Vagina (tissue), 2 donors: ENCODE measurements around the gene IL1F10.

ENCODE experiments used
- POLR2A ChIP-seq, 2 donors: fragments of 450-650 bp; IDR thresholded peaks; one replicate each; pipeline ENCODE4 v1.6.1; 2017; ENCODE audit warnings: antibody characterized with exemption in 2 of 2, mild to moderate bottlenecking in 2 of 2, moderate library complexity in 2 of 2
- POLR2AphosphoS5 ChIP-seq, 2 donors: sonication (generic); formaldehyde crosslinking; IDR thresholded peaks; one replicate each; pipeline ENCODE4 v1.9.0; 2017; ENCODE audit warnings: antibody characterized with exemption in 2 of 2, mild to moderate bottlenecking in 2 of 2, low read depth in 1 of 2; ENCODE audit not compliant: insufficient read depth in 1 of 2
- TF ChIP-seq, protein P1 (sequence below), 3 experiments: fragments of 450-650 bp in 2 of 3; fragments of 200-600 bp in 1 of 3; sonication (generic) in 1 of 3; IDR thresholded peaks; one replicate each; pipeline ENCODE4 v1.5.1; 2017 to 2019; ENCODE audit warnings: antibody characterized with exemption in 3 of 3, mild to moderate bottlenecking in 2 of 3, moderate library complexity in 2 of 3

DNA sequence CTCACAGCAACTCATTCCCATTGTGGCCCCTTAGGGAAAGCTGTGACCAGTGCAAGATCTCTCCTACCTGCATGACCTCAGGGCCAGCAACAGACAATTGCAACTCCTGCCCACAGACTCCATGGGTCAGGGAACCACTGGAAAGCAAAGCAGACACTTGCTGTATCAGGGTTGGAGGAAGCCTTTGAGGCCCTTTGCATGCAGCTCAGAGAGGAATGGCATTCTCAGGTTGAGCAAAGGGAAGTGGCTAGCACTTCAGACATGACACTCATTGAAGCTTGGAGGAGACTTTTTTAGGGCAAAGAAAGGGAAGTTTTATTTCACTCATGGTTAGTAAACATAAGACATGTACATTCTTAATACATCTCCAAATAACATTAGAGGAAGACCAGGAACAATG is 22.1 kb downstream of the IL1F10 start:
- TF ChIP-seq POLR2A (IDR thresholded peaks at IDR 0.05) (no peak), POLR2AphosphoS5 (IDR thresholded peaks at IDR 0.05; ENCODE audit: insufficient read depth in 1 of 2, low read depth in 1 of 2) (no peak)
- TF ChIP-seq, protein P1, sequence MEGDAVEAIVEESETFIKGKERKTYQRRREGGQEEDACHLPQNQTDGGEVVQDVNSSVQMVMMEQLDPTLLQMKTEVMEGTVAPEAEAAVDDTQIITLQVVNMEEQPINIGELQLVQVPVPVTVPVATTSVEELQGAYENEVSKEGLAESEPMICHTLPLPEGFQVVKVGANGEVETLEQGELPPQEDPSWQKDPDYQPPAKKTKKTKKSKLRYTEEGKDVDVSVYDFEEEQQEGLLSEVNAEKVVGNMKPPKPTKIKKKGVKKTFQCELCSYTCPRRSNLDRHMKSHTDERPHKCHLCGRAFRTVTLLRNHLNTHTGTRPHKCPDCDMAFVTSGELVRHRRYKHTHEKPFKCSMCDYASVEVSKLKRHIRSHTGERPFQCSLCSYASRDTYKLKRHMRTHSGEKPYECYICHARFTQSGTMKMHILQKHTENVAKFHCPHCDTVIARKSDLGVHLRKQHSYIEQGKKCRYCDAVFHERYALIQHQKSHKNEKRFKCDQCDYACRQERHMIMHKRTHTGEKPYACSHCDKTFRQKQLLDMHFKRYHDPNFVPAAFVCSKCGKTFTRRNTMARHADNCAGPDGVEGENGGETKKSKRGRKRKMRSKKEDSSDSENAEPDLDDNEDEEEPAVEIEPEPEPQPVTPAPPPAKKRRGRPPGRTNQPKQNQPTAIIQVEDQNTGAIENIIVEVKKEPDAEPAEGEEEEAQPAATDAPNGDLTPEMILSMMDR (IDR thresholded peaks at IDR 0.05), result no peak
